Measurements from ENCODE around the gene CACNB4. TPM values are rescaled to one million over a fixed set of nuclear protein-coding genes. Genes with fewer than 3 reads are reported as not detected.

CACNB4 gene
- total RNA-seq, 3 donors from 2014 or later, result 0.05 to 0.26 (median 0.15) TPM

- Mint-ChIP-seq H3K4me1 (ENCODE audit: low read depth) (no peaks in the 10 kb centered on the region), H3K27me3 (ENCODE audit: low read depth) (peaks cover 3% of the 10 kb centered on the region), H3K36me3 (ENCODE audit: insufficient read depth) (no peaks in the 10 kb centered on the region), H3K4me3 (no peak overlapping the region), H3K9me3 (no peaks in the 10 kb centered on the region)
- DNase-seq (no peak), ATAC-seq (no peak)
Measured at GRCh38 chr2:152072011-152072410, 26.8 kb downstream of the CACNB4 start.

GRCh38 chr2:152071518-152071917 is 27.3 kb downstream of the CACNB4 start:
- H3K4me3 Mint-ChIP-seq, result no peak overlapping the region
- no peaks in the 10 kb centered on the region for H3K9me3 Mint-ChIP-seq
- H3K4me1 Mint-ChIP-seq (ENCODE audit: low read depth), result no peaks in the 10 kb centered on the region

DNA sequence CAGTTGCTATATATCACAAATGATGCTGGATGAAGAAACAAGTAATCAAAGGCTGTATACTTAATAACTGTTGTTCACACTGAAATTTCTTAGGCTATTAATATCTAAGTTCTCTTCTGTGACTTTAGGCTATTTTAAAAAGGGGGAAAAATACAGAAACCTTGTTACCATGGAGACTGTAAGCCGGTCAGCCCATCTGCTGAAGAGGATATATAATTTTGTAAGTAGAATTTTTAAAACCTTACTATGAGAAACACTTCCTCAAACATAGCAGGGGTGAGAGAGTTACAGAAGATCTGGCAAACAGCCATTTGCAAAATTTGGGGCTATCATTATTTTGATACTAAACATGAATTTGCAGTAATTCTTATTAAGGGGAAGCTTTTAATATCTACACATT is 27.8 kb downstream of the CACNB4 start:
- Mint-ChIP-seq H3K27me3 (ENCODE audit: low read depth) (no peaks in the 10 kb centered on the region), H3K4me3 (no peak overlapping the region), H3K9me3 (no peaks in the 10 kb centered on the region), H3K36me3 (ENCODE audit: insufficient read depth) (no peaks in the 10 kb centered on the region), H3K4me1 (ENCODE audit: low read depth) (no peaks in the 10 kb centered on the region)
- ATAC-seq (no peak), DNase-seq (no peak)

More at GRCh38 chr2:152071518-152071917, 27.3 kb downstream of the CACNB4 start:
- H3K27me3 Mint-ChIP-seq (ENCODE audit: low read depth), result no peaks in the 10 kb centered on the region
- DNase-seq (no peak), ATAC-seq (no peak)
- H3K36me3 Mint-ChIP-seq (ENCODE audit: insufficient read depth), result no peaks in the 10 kb centered on the region

- DNase-seq (no peak), ATAC-seq (no peak)
Measured at GRCh38 chr2:152068226-152068625, 30.6 kb downstream of the CACNB4 start.

DNA sequence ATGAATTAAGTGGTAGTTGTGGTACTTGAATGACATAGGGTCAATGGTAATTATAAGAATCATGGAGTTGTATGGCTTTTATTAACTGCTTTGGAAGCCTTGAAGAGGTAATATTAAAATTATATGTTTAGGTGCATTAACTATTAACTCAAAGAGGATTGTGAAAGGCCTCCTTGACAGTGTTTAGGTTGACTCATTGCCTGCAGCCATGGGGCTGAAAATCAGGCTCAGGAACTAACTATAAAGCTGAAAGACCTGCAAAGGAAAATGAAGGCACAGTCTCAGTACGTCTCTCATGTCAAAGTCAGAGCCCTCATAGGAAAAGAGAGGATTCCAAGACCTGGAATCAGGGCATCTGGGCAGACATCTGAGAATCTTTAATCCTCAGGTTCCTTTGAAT is 31.0 kb downstream of the CACNB4 start:
- Mint-ChIP-seq H3K36me3 (ENCODE audit: insufficient read depth) (no peaks in the 10 kb centered on the region), H3K4me1 (ENCODE audit: low read depth) (no peaks in the 10 kb centered on the region), H3K4me3 (no peak overlapping the region), H3K9me3 (no peaks in the 10 kb centered on the region), H3K27me3 (ENCODE audit: low read depth) (peaks cover 4% of the 10 kb centered on the region)
- no peak for ATAC-seq
- DNase-seq, result no peak

More at GRCh38 chr2:152068226-152068625, 30.6 kb downstream of the CACNB4 start:
- H3K4me3 Mint-ChIP-seq, result no peak overlapping the region
- H3K27me3 Mint-ChIP-seq (ENCODE audit: low read depth), result peaks cover 3% of the 10 kb centered on the region
- no peaks in the 10 kb centered on the region for H3K36me3 Mint-ChIP-seq (ENCODE audit: insufficient read depth)
- no peaks in the 10 kb centered on the region for H3K9me3 Mint-ChIP-seq
- no peaks in the 10 kb centered on the region for H3K4me1 Mint-ChIP-seq (ENCODE audit: low read depth)

DNA sequence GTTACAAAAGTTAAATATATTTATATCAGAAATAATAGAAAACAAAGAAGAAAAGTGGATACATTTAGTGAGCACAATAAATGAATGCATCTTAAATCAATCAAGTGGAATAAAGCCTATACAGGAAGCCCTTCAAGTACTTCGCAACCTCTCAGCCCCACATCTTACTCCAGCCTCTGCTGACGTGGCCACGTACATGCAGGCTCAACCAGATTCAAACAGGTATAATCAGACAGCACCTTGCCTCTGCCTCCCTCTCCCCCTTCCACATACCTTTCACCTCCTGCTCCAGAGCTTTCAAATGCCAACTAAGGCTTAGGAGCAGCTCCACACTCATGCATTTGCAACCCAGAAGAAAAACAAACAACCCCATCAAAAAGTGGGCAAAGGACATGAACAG is 32.9 kb downstream of the CACNB4 start:
- peaks cover 15% of the 10 kb centered on the region for H3K27me3 Mint-ChIP-seq (ENCODE audit: low read depth)
- H3K4me1 Mint-ChIP-seq (ENCODE audit: low read depth), result no peaks in the 10 kb centered on the region
- DNase-seq (no peak), ATAC-seq (no peak)
- no peak overlapping the region for H3K4me3 Mint-ChIP-seq
- H3K9me3 Mint-ChIP-seq, result no peaks in the 10 kb centered on the region
- H3K36me3 Mint-ChIP-seq (ENCODE audit: insufficient read depth), result no peaks in the 10 kb centered on the region

DNA sequence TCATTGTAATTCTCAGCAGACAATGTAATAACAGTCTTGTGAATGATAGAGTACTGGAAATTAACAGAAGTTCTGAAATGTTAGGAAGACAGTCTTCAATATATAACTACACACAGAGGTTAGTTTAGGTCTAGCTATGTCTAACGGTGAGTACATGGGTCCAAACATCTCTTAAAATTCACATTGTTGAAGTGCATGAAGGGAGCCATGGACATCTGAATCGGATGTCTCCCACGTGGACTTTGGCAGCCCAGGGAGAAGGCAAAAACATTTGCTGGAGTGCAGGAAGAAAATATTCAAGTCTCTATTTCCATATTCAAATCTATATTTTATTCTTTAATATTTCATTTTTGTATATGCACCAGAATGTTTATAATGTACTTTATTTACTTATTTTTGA is 34.8 kb downstream of the CACNB4 start:
- DNase-seq (no peak), ATAC-seq (no peak)
- Mint-ChIP-seq H3K36me3 (ENCODE audit: insufficient read depth) (no peaks in the 10 kb centered on the region), H3K27me3 (ENCODE audit: low read depth) (peaks cover 15% of the 10 kb centered on the region), H3K4me1 (ENCODE audit: low read depth) (no peaks in the 10 kb centered on the region), H3K9me3 (peaks cover 2% of the 10 kb centered on the region), H3K4me3 (no peak overlapping the region)

DNA sequence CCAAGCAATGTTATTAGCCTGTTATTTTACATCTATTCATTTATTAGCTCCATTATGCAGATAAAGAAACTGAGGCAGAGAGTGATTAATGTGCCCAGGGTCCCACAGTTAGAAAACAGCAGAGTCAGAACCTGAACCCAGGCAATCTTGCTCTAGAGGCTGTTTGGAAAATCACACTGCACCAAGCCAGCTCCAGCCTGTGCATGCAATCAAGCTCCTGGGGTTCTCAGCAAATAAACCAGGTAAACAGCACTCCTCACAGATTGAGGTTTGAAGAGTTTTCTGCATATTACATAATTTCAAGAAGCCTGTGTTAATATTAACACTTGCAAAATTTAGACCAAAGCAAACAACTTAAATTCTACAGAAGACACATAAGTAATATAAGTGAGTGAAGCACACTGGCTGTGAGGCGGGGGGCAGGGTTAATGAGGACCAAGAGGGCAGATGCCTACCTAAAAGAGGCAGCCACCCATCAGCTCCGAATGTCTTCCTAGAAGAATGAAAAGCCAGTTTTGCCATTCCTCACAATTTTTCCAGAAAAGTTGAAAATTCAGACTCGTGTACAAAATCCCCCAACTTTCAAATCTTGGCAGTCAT is 35.4 kb downstream of the CACNB4 start:
- H3K27me3 Mint-ChIP-seq (ENCODE audit: low read depth), result peaks cover 15% of the 10 kb centered on the region
- peaks cover 2% of the 10 kb centered on the region for H3K9me3 Mint-ChIP-seq
- no peaks in the 10 kb centered on the region for H3K36me3 Mint-ChIP-seq (ENCODE audit: insufficient read depth)
- H3K4me3 Mint-ChIP-seq, result no peak overlapping the region
- no peak for ATAC-seq
- no peaks in the 10 kb centered on the region for H3K4me1 Mint-ChIP-seq (ENCODE audit: low read depth)
- DNase-seq, result no peak

- ATAC-seq (no peak), DNase-seq (no peak)
- Mint-ChIP-seq H3K36me3 (ENCODE audit: insufficient read depth) (no peaks in the 10 kb centered on the region), H3K9me3 (peaks cover 2% of the 10 kb centered on the region), H3K27me3 (ENCODE audit: low read depth) (peaks cover 15% of the 10 kb centered on the region), H3K4me1 (ENCODE audit: low read depth) (no peaks in the 10 kb centered on the region), H3K4me3 (no peak overlapping the region)
Measured at GRCh38 chr2:152062125-152063091, 36.4 kb downstream of the CACNB4 start.

DNA sequence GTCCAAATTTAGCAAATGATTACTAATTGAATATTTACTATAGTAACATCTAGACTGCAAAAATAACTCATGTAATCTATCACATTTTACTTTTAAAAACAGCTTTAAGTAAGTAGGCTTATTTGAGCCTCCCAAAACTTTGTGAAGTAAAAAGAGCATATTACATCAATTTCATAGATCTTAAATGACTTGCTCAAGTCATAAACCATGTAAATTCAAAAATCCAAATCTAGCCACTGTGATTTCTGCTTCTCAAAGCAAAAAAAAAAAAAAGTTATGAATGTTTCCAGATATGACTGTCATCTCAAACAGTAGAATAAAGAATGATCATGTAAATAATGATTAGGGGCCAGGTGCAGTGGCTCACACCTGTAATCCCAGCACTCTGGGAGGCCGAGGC is 37.5 kb downstream of the CACNB4 start:
- DNase-seq, result no peak
- no peak for ATAC-seq

GRCh38 chr2:152058655-152059054 is 40.2 kb downstream of the CACNB4 start:
- ATAC-seq (no peak), DNase-seq (no peak)
- H3K9me3 Mint-ChIP-seq, result peaks cover 2% of the 10 kb centered on the region
- H3K36me3 Mint-ChIP-seq (ENCODE audit: insufficient read depth), result no peaks in the 10 kb centered on the region
- H3K4me3 Mint-ChIP-seq, result no peak overlapping the region
- no peaks in the 10 kb centered on the region for H3K4me1 Mint-ChIP-seq (ENCODE audit: low read depth)
- peaks cover 17% of the 10 kb centered on the region for H3K27me3 Mint-ChIP-seq (ENCODE audit: low read depth)

More for the DNA sequence above, 37.5 kb downstream of the CACNB4 start:
- H3K36me3 Mint-ChIP-seq (ENCODE audit: insufficient read depth), result no peaks in the 10 kb centered on the region
- H3K4me3 Mint-ChIP-seq, result no peak overlapping the region
- H3K4me1 Mint-ChIP-seq (ENCODE audit: low read depth), result no peaks in the 10 kb centered on the region
- peaks cover 2% of the 10 kb centered on the region for H3K9me3 Mint-ChIP-seq
- peaks cover 19% of the 10 kb centered on the region for H3K27me3 Mint-ChIP-seq (ENCODE audit: low read depth)

DNA sequence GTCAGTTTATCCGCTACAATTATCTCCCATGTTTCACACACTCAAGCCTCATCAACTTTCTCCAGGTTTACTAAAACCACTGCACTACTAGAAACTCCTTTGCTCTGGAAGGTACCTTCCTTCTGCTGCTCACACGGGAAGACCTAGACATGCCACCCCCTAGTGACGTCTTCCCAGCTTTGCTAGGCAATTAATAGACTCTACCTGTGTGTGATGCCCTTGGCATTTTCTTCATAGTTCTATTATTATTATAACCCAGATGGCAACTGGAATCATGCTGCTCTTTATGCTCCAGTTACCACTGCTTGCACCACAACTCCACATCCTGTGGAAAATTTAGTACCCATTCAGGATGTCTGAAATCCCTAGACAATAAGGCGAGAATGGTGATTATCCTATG is 42.4 kb downstream of the CACNB4 start:
- DNase-seq (no peak), ATAC-seq (no peak)
- no peak overlapping the region for H3K4me3 Mint-ChIP-seq
- no peaks in the 10 kb centered on the region for H3K36me3 Mint-ChIP-seq (ENCODE audit: insufficient read depth)
- H3K27me3 Mint-ChIP-seq (ENCODE audit: low read depth), result peaks cover 5% of the 10 kb centered on the region
- peaks cover 2% of the 10 kb centered on the region for H3K9me3 Mint-ChIP-seq
- no peaks in the 10 kb centered on the region for H3K4me1 Mint-ChIP-seq (ENCODE audit: low read depth)

DNA sequence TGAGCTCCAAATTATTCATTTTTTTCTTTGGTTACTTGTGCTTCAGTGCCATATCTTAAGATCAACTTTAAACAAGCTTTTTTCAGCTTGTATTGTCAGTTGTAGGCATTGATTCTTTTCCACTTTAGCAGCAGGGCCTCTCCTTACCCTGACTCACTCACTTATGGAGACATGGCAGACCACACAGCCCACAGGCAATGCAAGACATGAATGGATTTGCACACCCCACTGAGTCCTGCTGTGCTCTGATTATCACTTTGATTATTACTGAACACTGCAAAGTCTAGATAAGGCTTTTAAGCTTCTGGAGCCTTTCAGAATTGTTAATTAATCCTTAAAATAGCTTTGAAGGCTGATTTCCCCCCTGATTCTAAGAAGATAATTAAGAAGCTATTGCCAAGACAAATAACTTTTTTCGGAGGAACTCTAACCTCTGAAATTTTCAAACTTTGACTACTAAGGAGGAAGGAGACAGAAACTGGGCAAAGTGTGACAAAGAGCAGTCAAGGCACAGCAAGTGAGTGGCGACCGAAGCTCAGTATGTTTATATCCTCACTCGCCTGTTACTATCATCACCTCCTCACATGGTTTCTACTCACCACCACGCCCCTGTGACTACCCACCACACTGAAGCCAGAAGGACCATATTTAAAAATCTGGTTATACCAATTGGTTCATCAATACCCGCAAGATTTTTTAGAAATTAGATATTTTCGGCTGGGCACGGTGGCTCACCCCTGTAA is 43.3 kb downstream of the CACNB4 start:
- ATAC-seq (no peak), DNase-seq (no peak)
- Mint-ChIP-seq H3K36me3 (ENCODE audit: insufficient read depth) (no peaks in the 10 kb centered on the region), H3K4me1 (ENCODE audit: low read depth) (no peaks in the 10 kb centered on the region), H3K4me3 (no peak overlapping the region), H3K27me3 (ENCODE audit: low read depth) (peaks cover 5% of the 10 kb centered on the region), H3K9me3 (peaks cover 2% of the 10 kb centered on the region)

GRCh38 chr2:152054593-152054992 is 44.3 kb downstream of the CACNB4 start:
- no peak for DNase-seq

More at GRCh38 chr2:152054593-152054992, 44.3 kb downstream of the CACNB4 start:
- no peaks in the 10 kb centered on the region for H3K4me1 Mint-ChIP-seq (ENCODE audit: low read depth)
- peaks cover 1% of the 10 kb centered on the region for H3K9me3 Mint-ChIP-seq
- H3K4me3 Mint-ChIP-seq, result no peak overlapping the region
- peaks cover 6% of the 10 kb centered on the region for H3K27me3 Mint-ChIP-seq (ENCODE audit: low read depth)
- ATAC-seq, result no peak
- H3K36me3 Mint-ChIP-seq (ENCODE audit: insufficient read depth), result no peaks in the 10 kb centered on the region
